ENCODE results near the gene SELE. TPM values are rescaled to one million over a fixed set of nuclear protein-coding genes. Genes with fewer than 3 reads are reported as not detected.

SELE gene
- total and polyA plus RNA-seq, 10 donors = 0.04 to 2.9 (median 0.29) TPM; not detected in 5

DNA sequence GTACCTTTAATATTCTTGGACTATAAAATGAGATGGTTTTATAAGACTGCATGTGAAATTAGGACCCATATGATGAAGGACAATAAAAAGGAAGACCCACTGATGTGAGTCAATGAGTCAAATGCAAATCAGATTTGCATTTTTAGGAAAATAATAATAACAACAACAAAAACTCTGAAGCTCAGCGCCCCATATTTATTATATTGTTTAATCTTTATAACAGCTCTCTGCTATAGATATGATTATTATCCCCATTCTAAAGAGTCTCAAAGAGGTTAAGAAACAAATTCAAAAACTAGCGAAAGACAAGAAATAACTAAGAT, 21.6 kb downstream of the SELE start:
- WGBS, 5 donors = 88 to 96% (median 91%) methylated on average over 2 of the region's 2 CpGs
- H3K9me3 ChIP-seq = peaks cover 0 to 24% (median 15%) of the 10 kb centered on the region in 8 donors
- peaks cover 0 to 49% (median 11%) of the 10 kb centered on the region in 6 donors for H3K4me1 ChIP-seq
- TF ChIP-seq POLR2A (IDR thresholded peaks at IDR 0.05) = no peak
- TF ChIP-seq, protein P1, sequence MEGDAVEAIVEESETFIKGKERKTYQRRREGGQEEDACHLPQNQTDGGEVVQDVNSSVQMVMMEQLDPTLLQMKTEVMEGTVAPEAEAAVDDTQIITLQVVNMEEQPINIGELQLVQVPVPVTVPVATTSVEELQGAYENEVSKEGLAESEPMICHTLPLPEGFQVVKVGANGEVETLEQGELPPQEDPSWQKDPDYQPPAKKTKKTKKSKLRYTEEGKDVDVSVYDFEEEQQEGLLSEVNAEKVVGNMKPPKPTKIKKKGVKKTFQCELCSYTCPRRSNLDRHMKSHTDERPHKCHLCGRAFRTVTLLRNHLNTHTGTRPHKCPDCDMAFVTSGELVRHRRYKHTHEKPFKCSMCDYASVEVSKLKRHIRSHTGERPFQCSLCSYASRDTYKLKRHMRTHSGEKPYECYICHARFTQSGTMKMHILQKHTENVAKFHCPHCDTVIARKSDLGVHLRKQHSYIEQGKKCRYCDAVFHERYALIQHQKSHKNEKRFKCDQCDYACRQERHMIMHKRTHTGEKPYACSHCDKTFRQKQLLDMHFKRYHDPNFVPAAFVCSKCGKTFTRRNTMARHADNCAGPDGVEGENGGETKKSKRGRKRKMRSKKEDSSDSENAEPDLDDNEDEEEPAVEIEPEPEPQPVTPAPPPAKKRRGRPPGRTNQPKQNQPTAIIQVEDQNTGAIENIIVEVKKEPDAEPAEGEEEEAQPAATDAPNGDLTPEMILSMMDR (IDR thresholded peaks at IDR 0.05 in 8 of 11, conservative IDR thresholded peaks at IDR 0.05 in 3 of 11) = peak in 3 of 11 experiments; percentile 3 to 29 (median 4)
- TF ChIP-seq POLR2AphosphoS5 (IDR thresholded peaks at IDR 0.05) = no peak
- intact Hi-C loops (cut with DNase I; ENCODE audit: low total_unique reads) = loop anchor here (5.0 kb wide), 1 partner anchor 115 kb away; no protein-coding TSS in a partner anchor
- peak overlapping the region in 6 of 8 donors; percentile 71 to 92 (median 84) for H3K27ac ChIP-seq
- no peaks in the 10 kb centered on the region for H3K27me3 ChIP-seq (replicated peaks in 1 of 7)
- DNase-seq = no peak
- H3K36me3 ChIP-seq = peaks cover 0 to 5% (median 0%) of the 10 kb centered on the region in 6 donors
- H3K4me3 ChIP-seq = peak overlapping the region in 1 of 8 donors; percentile 68

DNA sequence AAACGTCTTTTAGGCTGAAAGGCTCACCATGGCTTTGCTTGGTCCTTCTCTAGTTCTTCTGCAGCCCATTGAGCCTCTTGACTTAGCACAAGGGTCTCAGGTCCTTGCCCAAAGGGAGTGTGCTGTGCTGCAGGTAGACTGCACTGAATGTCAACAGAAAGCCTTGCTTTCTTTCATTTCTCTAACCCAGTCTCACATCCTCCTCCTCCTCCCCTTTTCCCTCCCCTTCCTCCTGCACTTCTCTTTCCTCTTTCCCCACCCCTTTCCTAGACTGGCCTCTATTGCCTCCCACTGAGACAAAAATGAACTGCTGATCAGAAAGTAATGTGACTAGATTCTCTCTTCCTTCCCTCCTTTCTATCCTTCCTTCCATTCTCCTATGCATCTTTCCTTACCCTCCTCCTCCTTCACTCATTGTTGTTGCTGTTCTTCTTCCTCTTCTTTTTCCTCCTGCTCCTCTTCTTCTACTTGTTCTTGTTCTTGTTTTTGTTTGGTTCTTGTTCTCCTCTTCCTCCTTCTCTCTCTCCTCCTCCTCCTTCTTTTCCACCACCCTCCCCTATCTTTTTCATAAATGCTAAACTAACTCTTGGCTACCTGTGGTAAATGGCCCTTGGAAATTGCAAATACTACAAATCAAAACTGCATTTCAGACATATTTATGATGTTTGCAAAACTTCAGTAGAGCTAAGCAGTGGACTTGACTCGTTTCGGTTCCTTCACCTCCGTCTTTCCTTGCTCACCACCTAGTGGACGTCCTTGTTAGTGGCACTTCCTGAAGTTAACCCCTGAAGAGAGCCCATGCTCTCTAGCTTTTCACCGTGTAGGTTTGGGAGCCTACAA, 22.2 kb downstream of the SELE start, which contains the start of gene SELL:
Gene SELL (minus strand): TSS at position 152 of the 840 bp plus-strand sequence. CDS start 122 bp downstream, at position 30.
- intact Hi-C loops (cut with DNase I; ENCODE audit: low total_unique reads) = loop anchor here (5.0 kb wide), 1 partner anchor 114 kb away; no protein-coding TSS in a partner anchor
- H3K4me3 ChIP-seq = peak within 1 kb of the TSS; percentile 18 to 68 (median 44)
- peak within 1 kb of the TSS; percentile 38 to 92 (median 82) for H3K27ac ChIP-seq

DNA sequence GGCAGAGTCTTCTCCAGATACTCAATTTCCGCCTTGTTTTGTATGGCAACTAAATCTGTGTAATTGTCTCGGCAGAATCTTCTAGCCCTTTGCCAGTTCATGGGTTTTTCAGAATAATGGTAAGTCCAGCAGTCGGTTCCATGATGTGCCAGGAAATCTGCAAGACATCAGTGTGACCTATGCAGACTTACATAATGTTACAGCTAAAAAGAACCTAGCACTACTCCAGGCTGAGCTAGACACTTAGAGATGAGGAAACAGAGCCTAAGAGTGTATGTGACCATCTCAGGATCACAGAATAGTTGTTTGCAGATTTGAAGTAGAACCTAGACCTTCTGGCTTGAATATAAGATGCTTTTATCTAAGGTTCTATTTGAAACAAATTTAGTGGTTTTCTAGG, 25.2 kb downstream of the SELE start:
- H3K27me3 ChIP-seq (replicated peaks in 1 of 7) = no peaks in the 10 kb centered on the region
- peak overlapping the region in 7 of 8 donors; percentile 28 to 68 (median 46) for H3K4me3 ChIP-seq
- peaks cover 0 to 42% (median under 1%) of the 10 kb centered on the region in 6 donors for H3K36me3 ChIP-seq
- no peak for DNase-seq
- peak overlapping the region; percentile 30 to 92 (median 82) for H3K27ac ChIP-seq
- intact Hi-C loops (cut with DNase I; ENCODE audit: low total_unique reads) = no loop called here
- peaks cover 0 to 11% (median 9%) of the 10 kb centered on the region in 8 donors for H3K9me3 ChIP-seq
- H3K4me1 ChIP-seq = peaks cover 0 to 86% (median 36%) of the 10 kb centered on the region in 6 donors
- 27 to 67% (median 57%) methylated on average over 3 of the region's 3 CpGs for WGBS, 5 donors
- TF ChIP-seq POLR2A (IDR thresholded peaks at IDR 0.05) = no peak
- TF ChIP-seq POLR2AphosphoS5 (IDR thresholded peaks at IDR 0.05) = no peak
- TF ChIP-seq, protein P1 (IDR thresholded peaks at IDR 0.05 in 8 of 11, conservative IDR thresholded peaks at IDR 0.05 in 3 of 11) = no peak

More for the DNA sequence above, 22.2 kb downstream of the SELE start, which contains the start of gene SELL:
- Histone ChIP-seq H3K27me3 (replicated peaks in 1 of 7) (no peaks in the 10 kb centered on the region), H3K4me1 (peaks cover 0 to 55% (median 16%) of the 10 kb centered on the region in 6 donors), H3K9me3 (peaks cover 0 to 24% (median 15%) of the 10 kb centered on the region in 8 donors), H3K36me3 (peaks cover 0 to 11% (median 0%) of the 10 kb centered on the region in 6 donors)
- peak in 2 of 3 donors; percentile 79 to 89 for TF ChIP-seq POLR2A (IDR thresholded peaks at IDR 0.05)
- TF ChIP-seq POLR2AphosphoS5 (IDR thresholded peaks at IDR 0.05) = peak in 1 of 3 donors; percentile 94
- TF ChIP-seq, protein P1 (IDR thresholded peaks at IDR 0.05 in 8 of 11, conservative IDR thresholded peaks at IDR 0.05 in 3 of 11) = peak; percentile 62 to 84 (median 74)
- 2 to 6% (median 3%) methylated on average over 6 of the region's 6 CpGs for WGBS, 5 donors
- no peak for DNase-seq

Data from spleen (tissue), 11 donors.